DND-41 (cell line): ENCODE measurements around the gene SORCS1.

Source experiments
- ATAC-seq: fragments of 200-7000 bp; cut with Tn5 transposase; 3 replicates; pipeline ENCODE4 v1.9.1; 2021; ENCODE audit warnings: low read depth; ENCODE audit not compliant: insufficient read depth
- DNase-seq: peaks from one replicate; pipeline ENCODE4 v3.0.0-alpha.2; 2020
- H2AFZ ChIP-seq: 2 replicates; pipeline ENCODE4 v1.6.0; 2012; ENCODE audit warnings: low read depth, low read length
- H3K27ac ChIP-seq: 2 replicates; pipeline ENCODE4 v1.5.1; 2012; ENCODE audit warnings: low read length, inconsistent platforms
- H3K27me3 ChIP-seq: fragments of 200-600 bp; sonication (generic); 2 replicates; pipeline ENCODE4 v1.6.0; 2012; ENCODE audit warnings: low read length, mild to moderate bottlenecking, inconsistent platforms; ENCODE audit not compliant: insufficient read depth, poor library complexity
- H3K36me3 ChIP-seq: 2 replicates; pipeline ENCODE4 v1.5.1; 2012; ENCODE audit warnings: low read length, inconsistent platforms; ENCODE audit not compliant: insufficient read depth
- H3K4me1 ChIP-seq: 2 replicates; pipeline ENCODE4 v1.5.1; 2012; ENCODE audit warnings: mild to moderate bottlenecking, low read length; ENCODE audit not compliant: insufficient read depth
- H3K4me2 ChIP-seq: 2 replicates; pipeline ENCODE4 v1.6.0; 2012; ENCODE audit warnings: mild to moderate bottlenecking, moderate library complexity, low read length, inconsistent platforms; ENCODE audit not compliant: insufficient read depth
- H3K4me3 ChIP-seq, 2 experiments: fragments of 200-600 bp in 1 of 2; shearing (Covaris generic) in 1 of 2; 2 replicates each; pipeline ENCODE4 v1.5.1; 2012 to 2016; ENCODE audit warnings: inconsistent platforms in 2 of 2, low read length in 2 of 2, mild to moderate bottlenecking in 2 of 2, low read depth in 1 of 2, moderate library complexity in 1 of 2
- H3K79me2 ChIP-seq: 2 replicates; pipeline ENCODE4 v1.6.0; 2012; ENCODE audit warnings: low read length, inconsistent platforms; ENCODE audit not compliant: insufficient read depth
- H3K9ac ChIP-seq: 2 replicates; pipeline ENCODE4 v1.6.0; 2012; ENCODE audit warnings: low read depth, mild to moderate bottlenecking, inconsistent platforms, low read length, moderate library complexity
- H3K9me3 ChIP-seq: 2 replicates; pipeline ENCODE4 v1.5.1; 2012; ENCODE audit warnings: low read length, moderate library complexity, mild to moderate bottlenecking, inconsistent platforms; ENCODE audit not compliant: insufficient read depth, severe bottlenecking
- H4K20me1 ChIP-seq: 2 replicates; pipeline ENCODE4 v1.6.0; 2012; ENCODE audit warnings: low read length; ENCODE audit not compliant: insufficient read depth
- CTCF ChIP-seq: IDR thresholded peaks from 2 replicates; pipeline ENCODE4 v1.5.1; 2012; ENCODE audit warnings: borderline replicate concordance, low read length, moderate library complexity, mild to moderate bottlenecking; ENCODE audit not compliant: poor library complexity, severe bottlenecking; ENCODE audit errors: extremely low read depth
- EZH2 ChIP-seq: IDR thresholded peaks from 3 replicates; pipeline ENCODE4 v1.6.1; 2012; ENCODE audit warnings: borderline replicate concordance, low read depth, mild to moderate bottlenecking, moderate library complexity, low read length, inconsistent platforms; ENCODE audit not compliant: severe bottlenecking

SORCS1 gene

GRCh38 chr10:106971411-106971831, 193.1 kb downstream of the SORCS1 start:
- no peak overlapping the region for H3K4me2 ChIP-seq
- DNase-seq = no peak
- H3K9ac ChIP-seq = no peak overlapping the region
- no peak for ATAC-seq
- TF ChIP-seq EZH2 = no peak
- TF ChIP-seq CTCF = no peak
- no peaks in the 10 kb centered on the region for H3K9me3 ChIP-seq
- H3K79me2 ChIP-seq = no peaks in the 10 kb centered on the region
- no peak overlapping the region for H2AFZ ChIP-seq
- no peaks in the 10 kb centered on the region for H4K20me1 ChIP-seq
- no peak overlapping the region for H3K27ac ChIP-seq
- H3K27me3 ChIP-seq = no peaks in the 10 kb centered on the region
- no peaks in the 10 kb centered on the region for H3K36me3 ChIP-seq
- H3K4me1 ChIP-seq = no peaks in the 10 kb centered on the region
- H3K4me3 ChIP-seq = no peak overlapping the region

DNA sequence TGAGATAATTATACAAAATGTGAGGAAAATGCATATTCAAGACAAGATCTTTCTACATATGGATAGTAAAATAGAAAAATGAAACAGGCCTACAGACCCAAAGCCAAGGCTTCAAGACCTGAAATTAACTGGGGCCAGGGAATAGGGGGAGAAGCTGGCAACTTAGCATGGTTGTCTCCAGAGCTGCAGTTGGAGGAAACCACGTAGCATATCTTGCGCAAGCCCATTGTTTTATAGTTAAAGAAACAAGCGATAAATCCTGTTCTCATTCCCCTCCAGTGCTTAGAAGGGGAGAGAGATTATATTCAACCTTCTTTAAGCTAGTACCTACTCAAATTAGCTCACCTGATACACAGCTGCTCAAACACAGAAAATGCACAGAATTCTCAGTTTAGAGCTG, 197.1 kb downstream of the SORCS1 start:
- no peak for TF ChIP-seq CTCF
- no peak for TF ChIP-seq EZH2
- no peak overlapping the region for H3K4me2 ChIP-seq
- no peaks in the 10 kb centered on the region for H4K20me1 ChIP-seq
- ATAC-seq (no peak), DNase-seq (no peak)
- H3K9me3 ChIP-seq = no peaks in the 10 kb centered on the region
- H3K27me3 ChIP-seq = no peaks in the 10 kb centered on the region
- no peak overlapping the region for H2AFZ ChIP-seq
- no peak overlapping the region for H3K9ac ChIP-seq
- H3K36me3 ChIP-seq = no peaks in the 10 kb centered on the region
- no peak overlapping the region for H3K27ac ChIP-seq
- H3K4me1 ChIP-seq = no peaks in the 10 kb centered on the region
- no peak overlapping the region for H3K4me3 ChIP-seq
- H3K79me2 ChIP-seq = no peaks in the 10 kb centered on the region

GRCh38 chr10:106960812-106961211, 203.7 kb downstream of the SORCS1 start:
- Histone ChIP-seq H2AFZ (no peak overlapping the region), H3K4me3 (no peak overlapping the region), H3K9ac (no peak overlapping the region), H3K9me3 (peaks cover 3% of the 10 kb centered on the region), H3K36me3 (no peaks in the 10 kb centered on the region), H3K4me1 (no peaks in the 10 kb centered on the region), H3K4me2 (no peak overlapping the region), H3K27ac (no peak overlapping the region), H4K20me1 (no peaks in the 10 kb centered on the region), H3K79me2 (no peaks in the 10 kb centered on the region), H3K27me3 (no peaks in the 10 kb centered on the region)
- no peak for TF ChIP-seq EZH2
- no peak for TF ChIP-seq CTCF
- no peak for DNase-seq
- no peak for ATAC-seq

DNA sequence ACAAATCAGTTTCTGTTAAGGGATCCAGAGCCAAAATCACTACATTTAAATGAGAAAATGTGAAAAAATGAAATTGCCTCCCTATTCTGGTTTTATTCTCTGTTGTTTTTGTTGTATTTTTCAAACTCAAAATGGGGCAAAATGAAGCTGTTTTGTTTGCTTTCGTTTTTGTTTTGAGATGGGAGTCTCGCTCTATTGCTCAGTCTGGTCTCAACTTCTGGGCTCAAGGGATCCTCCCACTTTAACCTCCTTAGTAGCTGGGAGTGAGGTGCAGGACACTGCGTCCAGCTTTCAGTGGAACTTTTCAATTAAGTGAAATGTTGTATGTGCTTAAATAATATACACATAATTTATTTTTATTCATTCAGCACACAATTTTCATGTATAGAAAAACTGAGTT, 205.0 kb downstream of the SORCS1 start:
- H3K9me3 ChIP-seq = peaks cover 3% of the 10 kb centered on the region
- no peak overlapping the region for H3K9ac ChIP-seq
- DNase-seq (no peak), ATAC-seq (no peak)
- H2AFZ ChIP-seq = no peak overlapping the region
- H3K79me2 ChIP-seq = no peaks in the 10 kb centered on the region
- H3K27ac ChIP-seq = no peak overlapping the region
- H4K20me1 ChIP-seq = no peaks in the 10 kb centered on the region
- no peaks in the 10 kb centered on the region for H3K36me3 ChIP-seq
- H3K27me3 ChIP-seq = no peaks in the 10 kb centered on the region
- TF ChIP-seq EZH2 (no peak), CTCF (no peak)
- no peak overlapping the region for H3K4me2 ChIP-seq
- no peaks in the 10 kb centered on the region for H3K4me1 ChIP-seq
- H3K4me3 ChIP-seq = no peak overlapping the region
